ENCODE results near the gene PCDHB3.
"Not testable (repeated sequence)": the region's sequence is repeated elsewhere in the genome, so short reads cannot be mapped to it uniquely, and the experiment has no call there.

- TF ChIP-seq ZNF274 (IDR thresholded peaks at IDR 0.05; ENCODE audit: low read length); ZNF274 (tag by site-specific recombination; IDR thresholded peaks at IDR 0.05; ENCODE audit: borderline replicate concordance); ZNF155 (tag by site-specific recombination; IDR thresholded peaks at IDR 0.05): not testable (repeated sequence)
Measured at GRCh38 chr5:141151632-141152031, 51.4 kb downstream of the PCDHB3 start.

Data from HEK293 (cell line).